GM23338 (cell line): ENCODE data around the gene IGDCC3. TPM values are rescaled to one million over a fixed set of nuclear protein-coding genes. Genes with fewer than 3 reads are reported as not detected.

Experiments
- NANOG ChIP-seq: IDR thresholded peaks from 2 replicates; pipeline ENCODE4 v1.6.1; 2016; ENCODE audit warnings: antibody characterized with exemption, borderline replicate concordance
- STAT1 ChIP-seq: IDR thresholded peaks from one replicate; pipeline ENCODE4 v1.6.1; 2016; ENCODE audit warnings: antibody characterized with exemption; ENCODE audit not compliant: unreplicated experiment
- ZNF331 ChIP-seq: fragments of 250-450 bp; sonication (Bioruptor Pico); IDR thresholded peaks from 2 replicates; pipeline ENCODE4 v1.5.0; 2020; ENCODE audit warnings: low read depth, mild to moderate bottlenecking, moderate library complexity
- ZNF462 ChIP-seq: fragments of 250-450 bp; sonication (Bioruptor Pico); IDR thresholded peaks from 2 replicates; pipeline ENCODE4 v1.5.0; 2020; ENCODE audit warnings: mild to moderate bottlenecking, moderate library complexity
- polyA plus RNA-seq: library from polyadenylated mRNA; unstranded; fragments of >200 nt; fragmentation: Nextera tagmentation; extraction: Ambion mirVana; gene quantifications from 2 replicates; pipeline ENCODE4 v1.2.1, GENCODE V29; 2016
- total RNA-seq: library from RNA; depleted of rRNA; stranded (reverse); fragments of >200 nt; shearing (Covaris generic); gene quantifications from 2 replicates; pipeline ENCODE4 v1.2.3, GENCODE V29; 2014
- TF ChIP-seq, protein P1 (sequence below): IDR thresholded peaks from one replicate; pipeline ENCODE4 v1.6.1; 2018; ENCODE audit warnings: antibody characterized with exemption; ENCODE audit not compliant: unreplicated experiment

Gene IGDCC3
- total and polyA plus RNA-seq, 2 experiments from 2014 or later, result 15.3 to 30.7 TPM

DNA sequence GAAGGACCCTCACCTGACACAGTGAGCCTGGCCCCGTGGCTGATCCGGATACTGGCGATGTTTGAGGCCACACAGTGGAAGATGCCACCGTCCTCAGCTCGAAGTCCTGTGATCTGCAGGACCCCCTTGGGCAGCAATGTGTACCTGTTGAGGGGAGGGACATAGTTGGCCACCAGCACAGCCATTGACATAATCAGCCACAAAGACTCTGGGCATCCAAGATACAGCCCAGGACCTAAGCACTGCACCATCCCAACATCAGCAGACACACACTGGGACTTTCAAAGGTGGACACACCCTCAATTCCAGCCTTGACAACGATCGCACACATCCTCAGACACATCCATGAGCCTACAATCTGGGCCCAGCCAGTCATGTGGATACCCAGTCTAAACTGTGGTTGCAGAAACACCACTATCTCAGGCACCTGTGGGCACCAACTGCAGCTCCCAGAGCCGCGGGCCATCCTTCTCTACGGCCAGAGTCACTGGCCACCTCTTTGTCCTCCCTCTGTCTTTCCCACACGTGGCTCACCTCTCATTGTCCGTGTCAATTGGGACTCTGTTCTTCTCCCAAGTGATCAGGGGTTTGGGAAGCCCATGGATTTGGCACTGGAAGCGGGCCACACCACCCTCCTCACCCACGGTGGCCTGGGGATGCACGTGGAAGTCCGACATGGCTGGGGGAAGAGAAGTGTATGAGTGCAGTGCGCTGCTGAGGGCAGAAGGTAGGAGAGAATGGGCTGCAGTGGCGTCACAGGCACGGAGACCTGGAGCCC, 42.3 kb downstream of the IGDCC3 start (continued):
- TF ChIP-seq ZNF462 (CRISPR knock-in tag), result no peak
- no peak for TF ChIP-seq STAT1
- TF ChIP-seq, protein P1, sequence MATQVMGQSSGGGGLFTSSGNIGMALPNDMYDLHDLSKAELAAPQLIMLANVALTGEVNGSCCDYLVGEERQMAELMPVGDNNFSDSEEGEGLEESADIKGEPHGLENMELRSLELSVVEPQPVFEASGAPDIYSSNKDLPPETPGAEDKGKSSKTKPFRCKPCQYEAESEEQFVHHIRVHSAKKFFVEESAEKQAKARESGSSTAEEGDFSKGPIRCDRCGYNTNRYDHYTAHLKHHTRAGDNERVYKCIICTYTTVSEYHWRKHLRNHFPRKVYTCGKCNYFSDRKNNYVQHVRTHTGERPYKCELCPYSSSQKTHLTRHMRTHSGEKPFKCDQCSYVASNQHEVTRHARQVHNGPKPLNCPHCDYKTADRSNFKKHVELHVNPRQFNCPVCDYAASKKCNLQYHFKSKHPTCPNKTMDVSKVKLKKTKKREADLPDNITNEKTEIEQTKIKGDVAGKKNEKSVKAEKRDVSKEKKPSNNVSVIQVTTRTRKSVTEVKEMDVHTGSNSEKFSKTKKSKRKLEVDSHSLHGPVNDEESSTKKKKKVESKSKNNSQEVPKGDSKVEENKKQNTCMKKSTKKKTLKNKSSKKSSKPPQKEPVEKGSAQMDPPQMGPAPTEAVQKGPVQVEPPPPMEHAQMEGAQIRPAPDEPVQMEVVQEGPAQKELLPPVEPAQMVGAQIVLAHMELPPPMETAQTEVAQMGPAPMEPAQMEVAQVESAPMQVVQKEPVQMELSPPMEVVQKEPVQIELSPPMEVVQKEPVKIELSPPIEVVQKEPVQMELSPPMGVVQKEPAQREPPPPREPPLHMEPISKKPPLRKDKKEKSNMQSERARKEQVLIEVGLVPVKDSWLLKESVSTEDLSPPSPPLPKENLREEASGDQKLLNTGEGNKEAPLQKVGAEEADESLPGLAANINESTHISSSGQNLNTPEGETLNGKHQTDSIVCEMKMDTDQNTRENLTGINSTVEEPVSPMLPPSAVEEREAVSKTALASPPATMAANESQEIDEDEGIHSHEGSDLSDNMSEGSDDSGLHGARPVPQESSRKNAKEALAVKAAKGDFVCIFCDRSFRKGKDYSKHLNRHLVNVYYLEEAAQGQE, result no peak
- TF ChIP-seq NANOG, result no peak
- TF ChIP-seq ZNF331, result no peak
